ENCODE results near the gene TBC1D22A. TPM values are rescaled to one million over a fixed set of nuclear protein-coding genes. Genes with fewer than 3 reads are reported as not detected.

TBC1D22A gene
- polyA plus RNA-seq, 1 experiment: 24.2 TPM

DNA sequence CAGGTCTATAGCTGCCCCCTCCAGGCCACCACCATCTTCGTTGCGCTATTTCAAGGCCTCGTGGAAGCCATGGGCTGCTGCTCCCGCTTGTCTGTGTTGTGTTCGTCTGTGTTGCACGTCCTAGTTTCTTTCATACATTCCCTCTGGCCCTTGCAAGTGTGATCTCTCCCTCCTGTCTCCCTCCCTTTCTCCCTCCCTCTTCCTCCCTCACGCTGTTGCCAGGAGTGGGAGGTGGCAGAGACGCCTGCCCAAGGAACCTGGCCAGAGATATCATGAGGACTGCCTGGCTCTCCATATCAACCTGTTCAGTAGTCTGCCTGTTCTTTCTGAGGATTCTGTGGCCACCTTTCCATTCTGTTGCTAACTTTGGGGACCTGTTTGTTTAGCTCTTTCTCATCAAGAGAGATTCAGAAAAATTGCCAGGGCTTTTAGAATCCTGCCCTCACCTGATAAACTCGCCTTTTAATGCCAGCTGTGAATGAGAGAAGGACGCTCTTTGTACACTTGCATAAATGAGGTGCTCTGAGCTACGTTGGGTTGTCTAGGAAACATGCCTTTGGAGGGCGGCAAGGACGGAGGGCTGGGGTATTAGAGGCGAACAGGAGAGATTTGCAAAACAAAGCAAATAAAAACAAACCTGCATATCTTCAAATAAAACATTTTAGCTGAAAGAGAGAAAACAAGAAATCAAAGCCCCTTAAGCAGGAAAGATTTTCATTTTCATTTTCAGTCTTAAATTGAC is 185.2 kb downstream of the TBC1D22A start:
- H3K27me3 ChIP-seq (ENCODE audit: control insufficient read depth, insufficient read depth, low read length): no peaks in the 10 kb centered on the region
- ChIA-PET POLR2A (no interaction called here), CTCF (interaction anchor here (0.7 kb wide), 1 partner anchor 94 kb away, joined by 3 read pairs; no protein-coding TSS in a partner anchor)
- DNase-seq (ENCODE audit: low read depth): no peak
- H3K36me3 ChIP-seq (ENCODE audit: control insufficient read depth, insufficient read depth, low read length): no peaks in the 10 kb centered on the region; the same call in 1 of the 2 replicates
- TF ChIP-seq, protein P1, sequence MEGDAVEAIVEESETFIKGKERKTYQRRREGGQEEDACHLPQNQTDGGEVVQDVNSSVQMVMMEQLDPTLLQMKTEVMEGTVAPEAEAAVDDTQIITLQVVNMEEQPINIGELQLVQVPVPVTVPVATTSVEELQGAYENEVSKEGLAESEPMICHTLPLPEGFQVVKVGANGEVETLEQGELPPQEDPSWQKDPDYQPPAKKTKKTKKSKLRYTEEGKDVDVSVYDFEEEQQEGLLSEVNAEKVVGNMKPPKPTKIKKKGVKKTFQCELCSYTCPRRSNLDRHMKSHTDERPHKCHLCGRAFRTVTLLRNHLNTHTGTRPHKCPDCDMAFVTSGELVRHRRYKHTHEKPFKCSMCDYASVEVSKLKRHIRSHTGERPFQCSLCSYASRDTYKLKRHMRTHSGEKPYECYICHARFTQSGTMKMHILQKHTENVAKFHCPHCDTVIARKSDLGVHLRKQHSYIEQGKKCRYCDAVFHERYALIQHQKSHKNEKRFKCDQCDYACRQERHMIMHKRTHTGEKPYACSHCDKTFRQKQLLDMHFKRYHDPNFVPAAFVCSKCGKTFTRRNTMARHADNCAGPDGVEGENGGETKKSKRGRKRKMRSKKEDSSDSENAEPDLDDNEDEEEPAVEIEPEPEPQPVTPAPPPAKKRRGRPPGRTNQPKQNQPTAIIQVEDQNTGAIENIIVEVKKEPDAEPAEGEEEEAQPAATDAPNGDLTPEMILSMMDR (IDR thresholded peaks at IDR 0.05; ENCODE audit: insufficient read depth, low read depth, low read length): no peak
- no peak overlapping the region for H3K4me3 ChIP-seq (ENCODE audit: low read depth, low read length)

DNA sequence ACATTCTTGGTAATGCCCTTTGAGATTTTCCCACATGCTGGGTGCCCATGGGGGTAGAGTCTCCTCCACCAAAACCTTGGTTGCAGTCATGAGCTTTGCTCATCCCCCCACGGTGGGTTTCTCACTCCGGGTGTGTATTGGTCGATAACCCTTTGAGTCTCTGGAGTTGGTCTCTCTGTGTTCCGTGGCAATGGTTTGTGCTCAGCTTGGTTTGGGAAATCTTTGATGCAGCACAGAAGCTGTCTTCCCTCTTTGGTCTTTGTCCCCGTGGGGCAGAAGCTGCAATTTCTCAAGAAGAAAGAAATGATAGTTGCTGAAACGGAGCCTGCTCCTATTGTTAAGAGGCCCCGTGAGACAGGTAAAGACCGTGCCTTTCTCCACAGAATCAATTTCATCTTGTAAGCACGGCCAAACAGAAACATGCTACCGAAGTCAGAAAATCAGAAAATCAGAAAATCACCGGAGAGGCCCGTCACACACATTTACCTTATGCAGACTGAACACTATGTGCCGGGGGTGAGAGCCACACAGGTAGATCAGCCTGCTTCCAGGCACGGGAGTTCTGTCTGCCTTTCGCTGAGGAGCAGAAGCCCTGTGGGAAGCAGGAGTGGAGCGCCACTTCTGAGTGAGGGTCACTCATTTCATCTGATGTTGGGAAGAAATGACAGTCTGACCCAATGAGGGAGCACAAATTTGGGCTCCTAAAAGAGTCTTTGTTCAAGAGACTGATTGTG is 186.1 kb downstream of the TBC1D22A start:
- H3K36me3 ChIP-seq (ENCODE audit: control insufficient read depth, insufficient read depth, low read length): no peaks in the 10 kb centered on the region; the same call in 1 of the 2 replicates
- no peak for DNase-seq (ENCODE audit: low read depth)
- CTCF ChIA-PET: interaction anchor here (0.7 kb wide), 1 partner anchor 93 kb away, joined by 3 read pairs; no protein-coding TSS in a partner anchor
- no peak overlapping the region for H3K4me3 ChIP-seq (ENCODE audit: low read depth, low read length)
- no peaks in the 10 kb centered on the region for H3K27me3 ChIP-seq (ENCODE audit: control insufficient read depth, insufficient read depth, low read length)
- POLR2A ChIA-PET: no interaction called here
- TF ChIP-seq, protein P1 (IDR thresholded peaks at IDR 0.05; ENCODE audit: insufficient read depth, low read depth, low read length): no peak

DNA sequence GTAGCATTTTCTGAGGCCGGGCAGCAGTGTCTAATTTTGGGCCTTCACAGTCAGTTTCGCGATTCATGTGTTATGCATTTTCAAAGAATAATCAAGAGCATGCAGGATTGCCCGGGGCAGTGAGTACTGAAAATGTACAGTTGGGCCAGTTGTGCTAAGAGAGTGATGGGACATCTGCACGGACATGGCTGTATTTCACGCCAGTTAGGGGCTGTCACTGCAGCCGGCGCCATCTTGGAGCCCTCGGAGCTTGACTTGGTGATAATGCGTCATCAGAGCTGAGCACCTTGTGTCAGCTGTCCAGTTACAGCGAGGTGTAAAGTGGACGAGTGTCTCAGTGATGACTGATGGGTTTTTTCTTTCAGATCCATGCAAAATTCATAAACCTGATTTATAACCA is 188.9 kb downstream of the TBC1D22A start:
- Histone ChIP-seq H3K36me3 (ENCODE audit: control insufficient read depth, insufficient read depth, low read length) (no peaks in the 10 kb centered on the region; the same call in 1 of the 2 replicates), H3K27me3 (ENCODE audit: control insufficient read depth, insufficient read depth, low read length) (no peaks in the 10 kb centered on the region), H3K4me3 (ENCODE audit: low read depth, low read length) (no peak overlapping the region)
- ChIA-PET CTCF (no interaction called here), POLR2A (no interaction called here)
- TF ChIP-seq, protein P1 (IDR thresholded peaks at IDR 0.05; ENCODE audit: insufficient read depth, low read depth, low read length): no peak
- no peak for DNase-seq (ENCODE audit: low read depth)

DNA sequence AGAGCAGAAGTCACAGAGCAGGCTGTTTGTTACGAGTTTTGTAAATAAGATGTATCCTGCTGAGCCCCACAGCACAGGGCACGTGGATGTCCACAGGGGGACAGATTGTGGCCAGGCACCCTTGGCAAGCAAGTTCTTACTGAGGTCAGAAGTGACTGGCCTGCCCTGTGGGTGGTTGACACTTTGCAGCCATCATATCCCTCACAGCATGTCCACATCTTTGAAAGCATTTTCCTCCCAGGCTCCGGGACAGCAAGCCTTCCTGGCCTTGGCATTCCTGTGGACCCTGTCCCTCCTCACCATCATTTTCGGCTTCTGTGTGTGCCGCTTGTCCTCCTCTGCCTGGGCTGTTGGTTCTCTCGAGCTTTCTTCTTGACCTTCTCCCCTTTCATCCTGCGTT is 189.5 kb downstream of the TBC1D22A start:
- POLR2A ChIA-PET: no interaction called here
- no peak for DNase-seq (ENCODE audit: low read depth)
- CTCF ChIA-PET: no interaction called here
- TF ChIP-seq, protein P1 (IDR thresholded peaks at IDR 0.05; ENCODE audit: insufficient read depth, low read depth, low read length): no peak
- Histone ChIP-seq H3K36me3 (ENCODE audit: control insufficient read depth, insufficient read depth, low read length) (no peaks in the 10 kb centered on the region), H3K4me3 (ENCODE audit: low read depth, low read length) (no peak overlapping the region), H3K27me3 (ENCODE audit: control insufficient read depth, insufficient read depth, low read length) (no peaks in the 10 kb centered on the region)

DNA sequence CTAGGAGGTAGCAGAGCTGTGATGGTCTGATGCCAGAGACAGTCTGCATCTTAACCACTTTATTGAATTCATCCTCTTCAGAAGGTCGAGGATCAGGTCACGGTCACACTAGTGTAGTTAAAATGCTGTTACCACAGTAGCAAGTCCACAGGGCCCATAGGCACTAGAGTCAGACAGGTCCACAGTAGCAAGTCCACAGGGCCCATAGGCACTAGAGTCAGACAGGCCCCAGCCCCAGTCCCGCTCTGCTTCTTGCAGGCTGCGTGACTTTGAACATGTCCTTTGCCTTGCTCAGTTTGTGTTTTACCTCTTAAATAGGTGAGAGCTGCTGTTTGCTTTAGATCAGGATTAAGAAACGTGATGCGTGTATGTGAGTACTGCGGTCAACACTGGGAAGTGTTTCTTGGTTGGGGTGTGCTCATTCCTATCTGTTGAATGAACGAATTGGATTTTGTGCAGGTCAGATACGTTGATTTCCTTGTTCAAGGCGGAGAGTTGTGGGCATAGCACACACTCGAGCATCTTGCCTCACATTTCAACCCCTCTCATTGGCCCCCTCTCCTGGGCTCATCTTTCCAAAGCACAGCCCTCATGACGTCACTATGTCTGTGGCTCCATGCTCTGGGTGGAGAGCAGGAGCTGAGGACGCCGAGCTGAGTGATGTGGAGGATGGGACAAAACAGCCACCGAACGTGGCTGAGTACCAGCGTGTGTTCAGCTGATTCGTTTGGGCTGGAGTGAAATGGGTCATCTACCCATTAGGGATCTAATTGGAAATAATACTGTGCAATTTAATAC is 191.7 kb downstream of the TBC1D22A start:
- ChIA-PET POLR2A (no interaction called here), CTCF (interaction anchor here (1.0 kb wide), 1 partner anchor 101 kb away, joined by 3 read pairs; no protein-coding TSS in a partner anchor)
- Histone ChIP-seq H3K27me3 (ENCODE audit: control insufficient read depth, insufficient read depth, low read length) (no peaks in the 10 kb centered on the region), H3K4me3 (ENCODE audit: low read depth, low read length) (no peak overlapping the region), H3K36me3 (ENCODE audit: control insufficient read depth, insufficient read depth, low read length) (no peaks in the 10 kb centered on the region)
- TF ChIP-seq, protein P1 (IDR thresholded peaks at IDR 0.05; ENCODE audit: insufficient read depth, low read depth, low read length): no peak
- no peak for DNase-seq (ENCODE audit: low read depth)
